IMR-90 (cell line): ENCODE results near the gene CETP. TPM values are rescaled to one million over a fixed set of nuclear protein-coding genes. Genes with fewer than 3 reads are reported as not detected.
"Not testable (repeated sequence)": the region's sequence is repeated elsewhere in the genome, so short reads cannot be mapped to it uniquely, and the experiment has no call there.

Experiments
- ATAC-seq: fragments of 200-7000 bp; cut with Tn5 transposase; 2 replicates; pipeline ENCODE4 v1.9.1; 2020; ENCODE audit warnings: low read depth, mild to moderate bottlenecking, moderate library complexity
- BruUV-seq: library from RNA; stranded (reverse); fragments of 400-500 nt; replicated peaks from 2 replicates; lab custom pipeline; 2021; lab: Mats Ljungman, UMichigan
- CTCF ChIA-PET: fragments of 300-600 bp; formaldehyde crosslinking; extraction: SDS; loops from one replicate; lab custom pipeline; 2021; ENCODE audit warnings: antibody characterized with exemption; lab: Yijun Ruan, JAX
- POLR2A ChIA-PET: fragments of 300-600 bp; sonication (Branson Sonifier 250); formaldehyde crosslinking; loops from one replicate; lab custom pipeline; 2022; ENCODE audit warnings: antibody characterized with exemption; ENCODE audit not compliant: unreplicated experiment; lab: Charles Lee
- DNase-seq: peaks from one replicate; pipeline ENCODE4 v3.0.0; 2013
- H2AFZ ChIP-seq: replicated peaks from 2 replicates; pipeline ENCODE3; 2013; ENCODE audit warnings: low read length, mild to moderate bottlenecking; ENCODE audit not compliant: poor library complexity
- H2AK5ac ChIP-seq: 2 replicates; pipeline ENCODE4 v1.6.1; 2013; ENCODE audit warnings: low read depth, low read length, inconsistent platforms
- H2AK9ac ChIP-seq: replicated peaks from 2 replicates; pipeline ENCODE3; 2013; ENCODE audit warnings: mild to moderate bottlenecking, low read depth, low read length, moderate library complexity; ENCODE audit not compliant: poor library complexity
- H2BK120ac ChIP-seq: 2 replicates; pipeline ENCODE4 v1.6.1; 2013; ENCODE audit warnings: low read depth, low read length, inconsistent platforms
- H2BK15ac ChIP-seq: 3 replicates; pipeline ENCODE4 v1.6.1; 2013; ENCODE audit warnings: low read depth, low read length, inconsistent platforms
- H2BK20ac ChIP-seq: 2 replicates; pipeline ENCODE4 v1.6.1; 2013; ENCODE audit warnings: low read depth, mild to moderate bottlenecking, inconsistent platforms, low read length, moderate library complexity
- H2BK5ac ChIP-seq: 2 replicates; pipeline ENCODE4 v1.6.1; 2013; ENCODE audit warnings: mild to moderate bottlenecking, low read depth, low read length, inconsistent platforms; ENCODE audit not compliant: poor library complexity, severe bottlenecking
- H3K14ac ChIP-seq: replicated peaks from 2 replicates; pipeline ENCODE4 v1.6.1; 2013; ENCODE audit warnings: low read depth, low read length, inconsistent platforms
- H3K18ac ChIP-seq: 2 replicates; pipeline ENCODE4 v1.6.1; 2013; ENCODE audit warnings: low read depth, low read length, control low read depth
- H3K23ac ChIP-seq: 2 replicates; pipeline ENCODE4 v1.6.1; 2013; ENCODE audit warnings: low read depth, low read length, inconsistent platforms
- H3K27ac ChIP-seq: 2 replicates; pipeline ENCODE4 v1.5.1; 2013; ENCODE audit warnings: mild to moderate bottlenecking, control low read depth, low read length; ENCODE audit not compliant: insufficient read depth
- H3K27me3 ChIP-seq: 2 replicates; pipeline ENCODE4 v1.6.1; 2013; ENCODE audit warnings: low read length; ENCODE audit not compliant: control insufficient read depth, insufficient read depth
- H3K36me3 ChIP-seq: 2 replicates; pipeline ENCODE4 v1.6.1; 2013; ENCODE audit warnings: low read length, mixed read lengths; ENCODE audit not compliant: control insufficient read depth, insufficient read depth
- H3K4ac ChIP-seq: 2 replicates; pipeline ENCODE4 v1.6.1; 2013; ENCODE audit warnings: low read depth, low read length, inconsistent platforms
- H3K4me1 ChIP-seq: 2 replicates; pipeline ENCODE4 v1.6.1; 2013; ENCODE audit warnings: low read length, mixed read lengths; ENCODE audit not compliant: control insufficient read depth, insufficient read depth
- H3K4me2 ChIP-seq: 2 replicates; pipeline ENCODE4 v1.6.1; 2013; ENCODE audit warnings: low read depth, mild to moderate bottlenecking, control low read depth, low read length, moderate library complexity
- H3K4me3 ChIP-seq: 2 replicates; pipeline ENCODE4 v1.5.1; 2013; ENCODE audit warnings: low read depth, mild to moderate bottlenecking, control low read depth, low read length, moderate library complexity; ENCODE audit not compliant: insufficient read depth
- H3K56ac ChIP-seq: 2 replicates; pipeline ENCODE4 v1.6.1; 2013; ENCODE audit warnings: low read length, inconsistent platforms; ENCODE audit not compliant: insufficient read depth; ENCODE audit errors: extremely low read depth
- H3K79me1 ChIP-seq, 2 experiments: 2 replicates each; pipeline ENCODE4 v1.6.1; 2013; ENCODE audit warnings: low read length in 2 of 2, inconsistent platforms in 1 of 2, low read depth in 1 of 2
- H3K9ac ChIP-seq: 2 replicates; pipeline ENCODE4 v1.6.1; 2013; ENCODE audit warnings: low read depth, low read length, control low read depth
- H3K9me1 ChIP-seq: 2 replicates; pipeline ENCODE4 v1.6.1; 2013; ENCODE audit warnings: low read length, inconsistent platforms; ENCODE audit not compliant: insufficient read depth
- H3K9me3 ChIP-seq: 2 replicates; pipeline ENCODE4 v1.6.1; 2013; ENCODE audit warnings: low read length; ENCODE audit not compliant: control insufficient read depth, insufficient read depth
- H4K20me1 ChIP-seq: 2 replicates; pipeline ENCODE4 v1.6.1; 2013; ENCODE audit warnings: low read length, inconsistent platforms; ENCODE audit not compliant: insufficient read depth
- H4K5ac ChIP-seq: 2 replicates; pipeline ENCODE4 v1.6.1; 2013; ENCODE audit warnings: mild to moderate bottlenecking, low read depth, low read length, control low read depth
- H4K8ac ChIP-seq, 2 experiments: 2 replicates each; pipeline ENCODE4 v1.6.1; 2013; ENCODE audit warnings: low read depth in 2 of 2, low read length in 2 of 2, control low read depth in 1 of 2, inconsistent platforms in 1 of 2
- H4K91ac ChIP-seq: 2 replicates; pipeline ENCODE4 v1.6.1; 2013; ENCODE audit warnings: low read depth, low read length, inconsistent platforms; ENCODE audit not compliant: insufficient read depth
- ELK1 ChIP-seq: fragments of 150-350 bp; IDR thresholded peaks from 2 replicates; pipeline ENCODE4 v1.6.1; 2016; ENCODE audit warnings: low read depth, mild to moderate bottlenecking, low read length, moderate library complexity, borderline replicate concordance
- RCOR1 ChIP-seq: IDR thresholded peaks from 2 replicates; pipeline ENCODE4 v1.6.1; 2012; ENCODE audit warnings: mild to moderate bottlenecking, low read length, improper control_type of control experiment; ENCODE audit not compliant: insufficient replicate concordance
- SMC3 ChIP-seq: fragments of 150-350 bp; IDR thresholded peaks from 2 replicates; pipeline ENCODE4 v1.6.1; 2016; ENCODE audit warnings: low read depth, mild to moderate bottlenecking, antibody characterized with exemption, low read length, moderate library complexity
- WGBS, 2 experiments: methylation state at CpG; one replicate each; pipeline versions ENCODE4 v1.1.5 to v1.1.7; 2013; ENCODE audit warnings: missing lambda C conversion rate in 2 of 2; ENCODE audit not compliant: insufficient read length in 1 of 2; ENCODE audit errors: extremely low coverage in 2 of 2; 5-methylcytosine and 5-hydroxymethylcytosine counted together
- dilution Hi-C: fragments of 300-500 bp; cut with HindIII; formaldehyde crosslinking; loops from one replicate; pipeline ENCODE4 v1.14.3; 2018; ENCODE audit warnings: low sequenced_read_pairs; ENCODE audit not compliant: unreplicated experiment
- in situ Hi-C: fragments of 300-500 bp; cut with MboI; formaldehyde crosslinking; loops from 3 replicates; pipeline ENCODE4 v1.14.3; 2019; ENCODE audit warnings: low sequenced_read_pairs, inconsistent platforms, mixed read lengths
- intact Hi-C: fragments of 100-400 bp; cut with micrococcal nuclease; formaldehyde crosslinking; loops from 2 replicates; pipeline ENCODE4 v1.10.0; 2022
- polyA plus RNA-seq, 3 experiments: library from polyadenylated mRNA; depleted of rRNA; stranded (reverse); fragments of >200 nt; gene quantifications; 2 replicates each; pipeline ENCODE4 v1.2.3, GENCODE V29; 2012; ENCODE audit warnings: low replicate concordance in 1 of 3
- total RNA-seq: library from RNA; depleted of rRNA; stranded (reverse); fragments of >200 nt; gene quantifications from 2 replicates; pipeline ENCODE4 v1.2.3, GENCODE V29; 2012

The CETP gene
- total and polyA plus RNA-seq, 2 of the 4 experiments (the other 2 are of a cell fraction): not detected

GRCh38 chr16:56986361-56986760, 24.6 kb downstream of the CETP start:
- H3K27me3 ChIP-seq: no peaks in the 10 kb centered on the region
- intact Hi-C loops (no loop called here), dilution Hi-C loops (no loop called here), in situ Hi-C loops (no loop called here)
- peaks cover 15 to 49% of the 10 kb centered on the region in 2 experiments for H3K79me1 ChIP-seq
- H4K8ac ChIP-seq: peak overlapping the region in 1 of 2 experiments; percentile 98; a peak in 3 of 4 replicates
- no peak overlapping the region for H3K27ac ChIP-seq
- peak overlapping the region; percentile 97 for H2AK9ac ChIP-seq
- H3K36me3 ChIP-seq: no peaks in the 10 kb centered on the region
- no peak overlapping the region for H3K9ac ChIP-seq
- peak overlapping the region; percentile 87 for H3K4ac ChIP-seq
- no peak for TF ChIP-seq ELK1
- no peak for TF ChIP-seq SMC3
- no peak for TF ChIP-seq RCOR1
- ChIA-PET CTCF (no interaction called here), POLR2A (no interaction called here)
- no peak overlapping the region for H3K23ac ChIP-seq
- no peak overlapping the region for H3K18ac ChIP-seq
- BruUV-seq: no TSS peak
- H3K56ac ChIP-seq: no peak overlapping the region
- H4K5ac ChIP-seq: no peak overlapping the region
- no peak overlapping the region for H3K4me3 ChIP-seq
- no peak overlapping the region for H2AFZ ChIP-seq
- peaks cover 23% of the 10 kb centered on the region for H3K9me1 ChIP-seq
- ATAC-seq (no peak), DNase-seq (no peak)
- no peak overlapping the region for H2BK5ac ChIP-seq
- H4K20me1 ChIP-seq: no peaks in the 10 kb centered on the region
- WGBS, 2 experiments: no CpG with 5 or more reads among the region's 1 CpG
- H3K4me2 ChIP-seq: no peak overlapping the region
- H3K9me3 ChIP-seq: no peaks in the 10 kb centered on the region
- H3K4me1 ChIP-seq: peaks cover 22% of the 10 kb centered on the region
- 0 out of 3 replicates have a peak overlapping the region, but pooled peaks have one; percentile 69 for H2BK15ac ChIP-seq
- peak overlapping the region; percentile 54; the same call in 1 of the 2 replicates for H2AK5ac ChIP-seq
- H4K91ac ChIP-seq: peak overlapping the region; percentile 82
- peak overlapping the region; percentile 89; the same call in 1 of the 2 replicates for H2BK120ac ChIP-seq
- no peak overlapping the region for H2BK20ac ChIP-seq
- no peak overlapping the region for H3K14ac ChIP-seq

GRCh38 chr16:56986908-56987307, 25.2 kb downstream of the CETP start:
- H2BK20ac ChIP-seq, intact Hi-C loops, H2AFZ ChIP-seq, DNase-seq, H2BK5ac ChIP-seq, in situ Hi-C loops, ATAC-seq, H3K18ac ChIP-seq, H3K27me3 ChIP-seq, H2AK9ac ChIP-seq, H3K36me3 ChIP-seq, H3K27ac ChIP-seq, H2BK120ac ChIP-seq, BruUV-seq, H4K91ac ChIP-seq, H3K14ac ChIP-seq, H3K4ac ChIP-seq, H2BK15ac ChIP-seq, H3K4me3 ChIP-seq, dilution Hi-C loops, H3K9ac ChIP-seq, H2AK5ac ChIP-seq, H3K9me3 ChIP-seq, H3K56ac ChIP-seq, H3K23ac ChIP-seq, CTCF ChIA-PET, POLR2A ChIA-PET, H4K20me1 ChIP-seq, H4K8ac ChIP-seq, H3K4me2 ChIP-seq, H4K5ac ChIP-seq: not testable (repeated sequence)
- Histone ChIP-seq H3K4me1 (peaks cover 26% of the 10 kb centered on the region), H3K9me1 (peaks cover 23% of the 10 kb centered on the region), H3K79me1 (peaks cover 18 to 54% of the 10 kb centered on the region in 2 experiments)
- 100% methylated on average over 2 of the region's 4 CpGs; no CpG with 5 or more reads in 1 of the 2 experiments for WGBS, 2 experiments
